ENCODE data around the gene KRTAP5-6.
A peak's percentile ranks its signal among the peaks of the same experiment; 100 is the strongest.
"Not testable (repeated sequence)": the region's sequence is repeated elsewhere in the genome, so short reads cannot be mapped to it uniquely, and the experiment has no call there.

The KRTAP5-6 gene

DNA sequence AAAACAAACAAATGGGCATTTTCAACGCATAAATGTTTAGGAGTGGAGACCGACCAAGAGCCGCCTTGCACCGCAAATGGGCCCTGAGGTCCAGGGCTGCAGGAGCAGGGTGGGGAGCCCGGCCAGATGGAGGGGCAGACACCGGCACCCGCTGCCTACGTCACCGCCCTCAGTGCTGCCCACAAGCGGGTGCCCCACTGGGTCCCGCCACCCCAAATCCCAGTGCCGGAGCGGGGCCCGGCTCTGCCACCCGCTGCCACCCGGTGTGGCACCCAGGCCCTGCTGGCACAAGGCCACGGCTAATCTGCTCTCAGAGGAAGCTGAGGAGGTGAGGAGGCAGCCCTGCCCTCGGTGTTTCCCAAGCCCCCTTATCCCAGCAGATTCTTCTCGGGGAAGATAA, 13.8 kb upstream of the KRTAP5-6 start:
- DNase-seq (ENCODE audit: extremely low read depth in 1 of 2, low read depth in 1 of 2): not testable (repeated sequence)

DNA sequence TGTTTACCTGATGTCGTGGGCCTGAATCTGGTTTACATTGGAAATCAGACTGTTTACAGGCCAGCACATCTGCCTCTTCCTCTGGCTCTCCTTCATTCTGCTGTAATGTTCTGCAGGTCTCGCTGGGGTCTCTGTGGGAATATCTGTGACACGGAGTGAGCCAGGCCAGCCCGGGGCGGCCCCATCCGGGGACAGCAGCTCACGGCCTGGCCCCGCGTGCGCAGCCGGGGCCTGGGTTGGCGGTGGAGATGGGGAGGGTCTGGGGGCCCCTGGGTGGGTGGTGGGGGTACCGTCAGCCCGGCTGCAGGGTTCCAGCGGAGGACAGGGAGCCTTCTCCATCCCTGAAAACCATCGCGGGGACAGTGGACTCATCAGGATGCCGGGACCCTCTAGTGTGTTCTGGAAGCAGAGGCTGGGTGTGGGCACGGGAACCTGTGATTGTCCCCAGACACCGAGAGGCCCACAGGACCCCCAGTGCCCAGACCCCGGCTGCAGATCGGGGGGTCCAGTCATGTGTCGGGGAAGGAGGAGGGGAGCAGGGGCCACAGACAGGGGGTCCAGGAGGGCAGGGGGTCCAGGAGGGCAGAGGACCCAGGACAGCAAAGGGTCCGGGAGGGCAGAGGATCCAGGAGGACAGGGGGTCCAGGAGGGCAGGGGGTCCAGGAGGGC, 13.0 kb upstream of the KRTAP5-6 start:
- not testable (repeated sequence) for DNase-seq (ENCODE audit: extremely low read depth in 1 of 2, low read depth in 1 of 2)

DNA sequence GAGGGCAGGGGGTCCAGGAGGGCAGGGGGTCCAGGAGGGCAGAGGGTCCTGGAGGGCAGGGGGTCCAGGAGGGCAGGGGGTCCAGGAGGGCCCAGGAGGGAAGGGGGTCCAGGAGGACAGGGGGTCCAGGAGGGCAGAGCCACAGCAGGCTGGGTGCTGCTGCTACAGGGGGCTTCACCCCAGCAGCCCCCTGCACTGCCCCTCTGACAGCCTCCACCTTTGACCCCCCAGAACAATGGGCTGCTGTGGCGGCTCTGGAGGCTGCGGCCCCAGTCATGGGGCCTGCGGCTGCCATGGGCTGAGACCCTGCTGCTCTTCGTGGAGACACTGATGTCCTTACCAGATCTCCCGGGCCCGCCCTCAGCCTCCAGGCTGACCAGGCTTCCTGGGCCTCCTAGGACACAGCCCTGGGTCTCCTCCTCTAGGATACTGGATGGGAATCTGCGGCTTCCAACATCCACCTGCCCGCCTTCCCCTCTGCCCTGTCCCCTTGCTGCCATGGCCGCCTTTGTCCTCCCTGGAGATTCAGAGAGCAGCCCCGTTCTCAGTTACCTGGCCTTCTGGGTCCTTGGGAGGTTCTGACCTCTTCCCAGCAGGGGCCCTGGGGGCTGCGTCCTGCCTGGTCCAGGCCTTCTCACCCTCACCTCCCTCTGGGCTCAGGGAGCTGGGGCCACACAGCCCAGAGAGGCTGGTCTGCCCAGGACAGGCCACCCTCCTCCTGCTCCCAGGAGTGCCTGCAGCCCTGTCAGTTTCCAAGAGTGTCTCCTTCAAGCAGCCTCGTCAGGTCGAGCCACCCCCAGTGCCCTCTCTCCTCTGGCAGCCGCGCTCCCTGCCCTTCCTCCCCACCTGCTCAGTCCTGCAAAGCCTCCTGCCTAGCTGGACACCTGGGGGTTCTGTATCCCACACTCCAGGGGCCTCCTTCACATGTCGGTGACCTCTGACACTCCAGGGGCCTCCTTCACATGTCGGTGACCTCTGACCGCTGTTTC, 11.8 kb upstream of the KRTAP5-6 start:
- not testable (repeated sequence) for DNase-seq (ENCODE audit: extremely low read depth in 1 of 2, low read depth in 1 of 2)

DNA sequence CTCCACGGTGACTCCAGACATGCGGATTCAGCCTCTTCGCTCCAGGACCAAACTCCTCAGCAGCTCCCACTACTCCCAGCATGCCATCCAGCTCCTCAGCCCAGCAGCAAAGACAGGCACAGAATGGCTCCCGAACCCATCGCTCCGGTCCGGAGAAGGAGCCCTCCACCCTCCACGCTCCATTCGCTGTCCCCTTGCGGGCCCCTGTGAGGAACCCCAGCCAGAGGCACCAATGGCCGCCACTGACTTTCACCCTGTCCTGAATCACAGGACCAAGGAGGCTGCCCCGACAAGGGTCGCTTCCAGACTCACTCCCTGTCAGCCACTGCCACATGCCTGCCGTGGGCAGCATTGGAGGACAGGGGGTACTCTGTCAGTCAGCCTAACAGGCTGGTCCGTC, 10.8 kb upstream of the KRTAP5-6 start:
- not testable (repeated sequence) for DNase-seq (ENCODE audit: extremely low read depth in 1 of 2, low read depth in 1 of 2)

DNA sequence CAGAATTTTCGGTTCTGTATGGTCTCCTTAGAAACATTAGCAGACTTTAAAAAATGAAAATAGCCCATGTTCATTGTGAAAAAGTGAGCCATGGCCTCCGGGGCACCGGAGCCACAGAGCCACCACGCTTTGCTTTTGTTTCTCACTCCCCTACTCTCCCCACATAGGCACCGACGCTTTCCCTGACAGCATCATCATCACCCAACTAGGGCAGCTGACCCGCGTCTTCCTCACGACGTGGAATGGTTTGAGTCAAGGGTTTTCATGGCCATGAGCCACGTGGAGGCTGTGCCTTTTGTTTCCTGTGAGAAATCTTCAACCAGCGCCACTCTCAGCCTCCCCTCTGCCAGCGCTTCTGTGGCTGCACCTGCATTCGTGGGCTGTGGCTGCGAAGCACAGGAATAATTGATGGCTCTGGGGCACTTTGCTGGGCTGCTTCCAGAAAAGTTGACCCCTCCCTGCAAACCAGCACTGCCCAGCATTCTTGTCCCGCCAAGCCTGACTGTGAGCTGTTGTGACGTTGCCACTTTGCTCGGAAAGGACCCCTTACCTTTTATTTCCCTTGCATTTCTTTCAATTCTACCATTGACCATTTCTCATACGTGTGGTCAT, 8.6 kb upstream of the KRTAP5-6 start:
- DNase-seq (ENCODE audit: extremely low read depth in 1 of 2, low read depth in 1 of 2): not testable (repeated sequence)

DNA sequence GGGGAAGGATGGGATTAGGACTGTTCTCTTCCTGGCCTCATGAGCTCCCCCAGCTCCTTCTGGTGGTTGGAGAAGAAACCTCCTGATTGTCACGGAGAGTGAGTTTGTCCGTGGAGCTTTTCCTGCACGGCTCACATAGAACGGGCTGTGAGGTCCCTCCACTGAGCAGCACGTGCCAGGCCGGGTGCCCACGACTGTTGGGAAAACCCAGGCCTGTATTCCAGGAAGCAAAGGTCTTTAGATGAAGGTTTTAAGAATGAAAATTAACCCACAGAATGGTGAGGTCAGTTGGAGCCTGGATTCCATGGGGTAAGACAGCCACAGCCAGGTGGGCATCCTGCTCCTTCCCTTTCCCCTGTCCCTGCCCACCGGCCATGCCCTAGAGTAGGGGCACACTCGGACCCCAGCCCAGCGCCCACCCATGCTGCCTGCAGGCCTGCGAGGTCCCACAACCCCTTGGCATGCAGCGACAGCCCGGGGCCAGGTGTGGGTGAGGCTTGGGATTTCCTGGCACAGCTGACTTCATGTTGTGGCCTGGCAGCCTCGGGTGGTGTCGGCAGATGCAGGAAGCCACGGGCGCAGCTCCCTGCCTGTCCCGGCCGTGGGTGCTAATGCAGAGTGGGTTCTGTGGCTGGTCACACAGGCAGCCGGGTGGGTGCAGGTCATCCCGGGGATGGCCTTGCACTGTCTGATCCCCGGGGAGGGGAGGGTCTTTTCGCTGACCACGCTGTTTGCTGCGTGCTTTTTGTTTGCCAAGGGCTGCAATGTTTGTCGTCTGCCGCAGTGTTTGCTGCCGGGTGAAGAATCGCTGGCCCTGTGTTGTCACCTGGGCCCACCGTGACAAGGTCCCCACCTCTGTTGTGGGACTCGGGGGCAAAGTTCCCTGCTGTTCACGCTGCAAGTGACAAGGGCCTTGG, 7.5 kb upstream of the KRTAP5-6 start:
- DNase-seq (ENCODE audit: extremely low read depth in 1 of 2, low read depth in 1 of 2): not testable (repeated sequence)

DNA sequence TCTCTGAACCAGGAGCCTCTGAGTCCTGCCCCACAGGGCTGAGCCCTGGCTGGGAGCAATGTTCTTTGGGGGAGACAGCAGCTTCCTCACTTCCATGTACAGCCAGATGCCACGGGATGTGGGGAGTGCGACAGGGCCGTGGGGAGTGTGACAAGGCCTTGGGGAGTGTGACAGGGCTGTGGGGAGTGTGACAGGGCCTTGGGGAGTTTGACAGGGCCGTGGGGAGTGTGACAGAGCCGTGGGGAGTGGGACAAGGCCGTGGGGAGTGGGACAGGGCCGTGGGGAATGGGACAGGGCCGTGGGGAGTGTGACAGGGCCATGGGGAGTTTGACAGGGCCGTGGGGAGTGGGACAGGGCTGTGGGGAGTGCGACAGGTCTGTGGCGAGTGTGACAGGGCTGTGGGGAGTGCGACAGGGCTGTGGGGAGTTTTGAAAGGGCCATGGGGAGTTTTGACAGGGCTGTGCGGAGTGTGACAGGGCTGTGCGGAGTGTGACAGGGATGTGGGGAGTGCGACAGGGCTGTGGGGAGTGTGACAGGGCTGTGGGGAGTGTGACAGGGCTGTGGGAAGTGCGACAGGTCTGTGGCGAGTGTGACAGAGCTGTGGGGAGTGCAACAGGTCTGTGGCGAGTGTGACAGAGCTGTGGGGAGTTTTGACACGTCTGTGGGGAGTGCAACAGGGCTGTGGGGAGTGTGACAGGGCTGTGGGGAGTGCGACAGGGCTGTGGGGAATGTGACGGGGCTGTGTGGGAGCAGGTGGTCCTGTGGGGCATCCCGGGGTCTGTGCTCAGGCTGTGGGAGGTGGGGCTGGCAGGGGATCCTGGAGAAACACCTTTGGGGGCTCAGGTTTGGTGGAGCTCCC, 6.6 kb upstream of the KRTAP5-6 start:
- no peak for DNase-seq (ENCODE audit: extremely low read depth in 1 of 2, low read depth in 1 of 2)

DNA sequence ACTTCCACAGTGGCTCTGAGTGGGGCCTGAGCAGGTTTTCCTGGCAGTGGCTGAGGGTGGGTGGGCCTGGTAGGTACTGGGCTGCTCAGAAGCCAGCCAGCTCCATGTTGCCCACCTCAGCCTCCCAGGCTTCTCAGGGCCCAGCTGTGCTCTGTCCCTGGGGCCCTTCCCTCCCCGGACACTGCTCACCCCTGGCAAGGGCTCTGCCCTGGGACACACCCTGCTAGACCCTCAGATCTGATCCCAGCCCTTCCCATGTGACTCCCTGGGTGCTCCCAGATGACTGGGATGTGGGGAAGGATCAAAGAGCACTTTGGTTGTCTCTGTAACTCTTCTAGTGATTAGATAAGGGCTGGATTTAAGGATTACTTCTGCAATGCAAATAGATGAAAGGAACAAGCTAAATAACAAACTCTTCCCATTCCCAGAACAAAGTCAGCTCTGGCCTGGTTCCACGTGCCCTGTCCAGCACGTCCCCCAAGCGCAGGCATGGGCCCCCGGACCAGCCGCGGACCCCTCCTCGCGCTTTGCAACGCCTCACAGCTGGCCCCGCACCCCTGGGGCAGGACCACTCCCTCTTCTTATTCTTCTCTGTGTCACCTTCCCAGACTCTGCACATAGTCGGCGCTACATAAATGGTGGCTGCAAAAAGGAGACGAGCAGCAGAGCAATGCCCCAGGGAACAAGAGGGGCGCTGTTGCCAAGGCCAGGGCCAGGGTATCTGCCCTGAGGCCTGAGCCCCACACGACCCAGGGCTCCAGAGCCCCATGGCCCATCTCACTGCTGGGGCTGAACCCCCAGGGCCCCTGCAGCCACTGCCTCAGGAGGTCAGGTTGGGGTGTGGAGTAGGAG, 5.7 kb upstream of the KRTAP5-6 start:
- no peak for DNase-seq (ENCODE audit: extremely low read depth in 1 of 2, low read depth in 1 of 2)

DNA sequence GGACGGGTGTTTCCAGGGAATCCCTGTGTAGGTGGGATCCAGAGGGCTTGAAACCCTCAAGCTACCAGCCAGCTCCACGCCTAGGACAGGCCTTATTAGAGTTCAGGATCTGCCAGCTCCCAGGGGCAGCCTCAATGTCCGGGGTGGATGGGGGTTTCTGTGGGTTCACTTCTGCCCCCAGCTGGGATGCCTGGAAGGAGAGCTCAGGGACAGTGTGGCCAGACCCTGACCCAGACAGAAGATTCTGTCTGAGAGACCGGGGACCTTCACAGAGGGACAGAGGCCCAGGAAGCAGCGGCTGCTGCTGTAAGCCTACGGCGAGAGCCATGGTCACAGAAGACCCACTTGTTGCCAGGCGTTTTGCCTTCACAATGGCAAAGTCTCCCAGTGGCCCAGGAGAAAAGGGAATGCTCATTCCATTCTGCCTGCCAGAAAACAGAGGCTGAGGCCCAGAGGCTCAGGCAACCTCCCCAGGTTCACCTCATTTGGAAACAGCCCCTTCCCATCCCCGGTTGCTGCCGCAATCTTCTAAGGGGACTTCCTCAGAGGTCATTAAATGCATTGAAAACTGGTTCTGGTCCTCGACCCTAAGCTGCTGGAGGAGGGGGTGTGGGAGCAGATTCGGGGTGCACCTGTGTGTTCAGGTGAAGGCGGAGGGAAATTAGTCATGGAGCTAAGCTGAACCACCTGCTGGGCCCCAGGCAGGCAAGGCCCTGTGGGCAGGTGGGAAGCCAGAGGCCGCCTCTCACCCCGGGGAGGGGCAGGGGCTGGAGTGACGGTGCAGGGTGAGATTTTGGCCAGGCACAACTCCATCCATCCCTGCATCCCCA, 4.9 kb upstream of the KRTAP5-6 start:
- no peak for DNase-seq (ENCODE audit: extremely low read depth in 1 of 2, low read depth in 1 of 2)

DNA sequence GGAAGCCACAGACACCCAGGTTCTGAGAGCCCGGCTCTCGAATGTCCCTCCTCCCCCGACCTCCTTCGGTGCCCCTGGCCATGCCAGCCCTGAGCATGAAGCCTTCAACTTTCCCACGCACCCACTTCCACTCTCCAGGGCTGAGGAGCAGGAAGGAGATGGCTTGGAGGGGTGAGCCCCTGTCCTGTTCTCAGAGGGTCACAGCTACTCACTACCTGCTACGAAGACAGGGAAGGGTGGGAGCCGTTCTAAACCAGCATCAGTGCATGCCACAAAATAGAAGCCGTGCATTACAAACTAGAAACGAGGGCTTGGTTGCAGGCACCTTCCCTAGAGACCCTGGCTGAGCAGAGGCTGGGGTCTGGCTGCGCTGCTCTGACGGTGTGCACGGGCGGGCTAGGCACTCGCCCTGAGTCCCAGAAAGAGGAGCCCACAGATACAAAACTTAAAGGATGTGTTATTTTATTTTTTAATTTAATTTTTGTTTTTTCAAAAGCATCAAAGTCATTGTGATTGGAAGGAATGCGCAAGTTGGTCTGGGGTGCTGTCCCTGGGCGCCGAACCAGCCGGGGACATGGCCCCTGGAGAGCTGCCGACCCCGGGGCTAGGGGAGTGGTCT, 4.2 kb upstream of the KRTAP5-6 start:
- DNase-seq (ENCODE audit: extremely low read depth in 1 of 2, low read depth in 1 of 2): no peak

DNA sequence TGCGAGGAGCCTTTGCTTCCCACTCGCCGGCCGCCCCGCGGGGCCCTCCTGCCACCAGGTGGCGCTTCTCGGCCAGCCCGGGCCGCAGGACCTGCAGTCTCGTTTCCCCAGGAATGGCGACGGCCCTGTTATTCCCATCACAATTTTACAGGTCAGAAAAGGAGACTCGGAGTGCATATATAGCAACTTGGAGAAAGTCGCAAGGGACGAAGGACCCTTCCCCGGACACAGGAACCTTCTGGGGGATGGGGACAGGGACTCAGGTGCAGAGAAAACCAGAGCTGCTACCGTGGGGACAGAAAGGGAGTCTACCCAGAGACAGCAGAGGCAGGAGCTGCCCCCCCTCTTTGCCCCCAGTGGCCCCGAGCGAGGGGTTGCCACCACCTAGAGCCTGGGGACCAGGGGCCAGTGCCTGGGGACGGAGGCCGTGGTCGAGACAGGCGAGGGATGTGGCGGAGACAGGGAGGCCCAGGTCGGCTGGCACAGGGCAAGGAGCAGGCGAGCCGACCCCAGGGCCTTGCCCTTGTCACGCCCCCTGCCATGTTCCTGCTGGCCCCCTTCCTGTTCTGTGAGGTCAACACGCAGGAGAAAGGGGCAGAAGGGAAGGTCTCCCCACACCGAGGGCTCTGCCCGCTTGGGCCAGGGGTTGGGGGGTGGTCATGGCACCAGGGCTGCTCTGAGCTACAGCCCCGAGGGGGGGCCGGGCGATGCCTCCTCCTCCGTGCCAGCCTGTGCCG, 3.5 kb upstream of the KRTAP5-6 start:
- peak; percentile 14 to 68 for DNase-seq (ENCODE audit: extremely low read depth in 1 of 2, low read depth in 1 of 2)

DNA sequence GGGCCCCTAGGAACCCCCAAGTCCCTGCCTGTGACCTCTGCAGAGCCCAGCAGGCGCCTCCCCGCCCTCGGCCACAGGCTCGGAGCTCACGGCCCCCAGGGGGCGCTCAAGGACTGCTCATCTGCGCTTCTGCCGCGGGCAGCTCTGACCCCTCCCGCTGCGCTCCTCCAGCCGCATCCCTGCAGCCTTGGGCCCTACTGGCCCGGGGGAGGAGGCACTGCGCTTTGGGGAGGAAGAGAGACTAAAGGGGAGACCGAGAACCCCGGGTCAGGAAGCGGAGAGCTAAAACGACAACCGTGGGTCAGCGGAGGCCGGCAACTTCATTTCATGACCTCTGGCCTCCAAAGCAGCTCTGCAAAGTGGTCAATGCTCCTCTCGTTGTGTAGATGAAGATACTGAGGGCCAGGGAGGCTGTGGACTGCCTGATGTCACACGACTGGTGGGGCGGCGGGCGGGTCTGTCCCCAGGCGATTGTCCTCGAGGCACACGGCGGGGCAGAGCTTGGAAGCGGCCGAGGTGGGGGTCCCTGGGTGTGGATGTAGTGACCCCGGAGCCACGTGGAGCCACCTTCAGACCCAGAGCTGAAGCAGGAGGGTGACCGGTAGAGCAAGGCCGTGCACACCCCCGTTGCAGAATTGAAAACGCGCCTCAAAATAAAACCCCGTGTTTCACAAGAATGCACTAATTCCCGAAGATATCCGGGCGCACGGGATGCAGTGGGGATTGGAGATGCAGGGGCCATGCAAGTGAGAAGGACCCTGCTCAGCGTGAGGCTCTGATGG, 2.7 kb upstream of the KRTAP5-6 start:
- DNase-seq (ENCODE audit: extremely low read depth in 1 of 2, low read depth in 1 of 2): peak; percentile 51 to 75

DNA sequence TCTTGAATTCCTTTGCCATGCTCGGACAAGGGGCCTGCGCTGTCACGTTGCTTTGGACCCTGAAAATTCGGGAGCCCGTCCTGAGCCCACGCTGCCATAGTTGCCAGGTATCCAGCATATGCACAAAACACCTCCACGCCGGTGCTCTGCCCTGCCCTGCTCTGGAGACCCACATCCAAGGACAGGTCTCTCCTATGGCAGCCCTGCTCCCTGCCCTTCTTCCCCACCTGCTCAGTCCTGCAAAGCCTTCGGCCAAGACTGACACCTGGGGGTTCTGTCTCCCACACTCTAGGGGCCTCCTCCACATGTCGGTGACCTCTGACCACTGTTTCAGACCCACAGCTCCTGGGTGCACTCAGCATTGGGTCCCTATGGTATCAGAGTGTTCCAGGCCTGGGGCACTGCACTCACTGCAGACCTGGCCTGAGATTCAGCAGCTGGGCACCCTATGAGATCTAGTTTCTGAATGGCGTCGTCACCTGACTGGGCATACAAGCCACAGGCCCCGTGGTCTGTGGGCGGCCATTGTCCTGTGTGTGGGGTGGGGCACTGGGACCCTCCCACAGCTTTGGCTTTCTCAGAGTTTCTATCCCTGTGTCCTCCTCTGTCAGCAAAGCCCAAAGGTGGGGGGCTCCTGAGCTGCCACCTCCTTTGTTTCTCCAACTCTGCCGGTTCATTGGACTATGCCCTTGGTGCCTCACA, 2.0 kb upstream of the KRTAP5-6 start:
- DNase-seq (ENCODE audit: extremely low read depth in 1 of 2, low read depth in 1 of 2): no peak

DNA sequence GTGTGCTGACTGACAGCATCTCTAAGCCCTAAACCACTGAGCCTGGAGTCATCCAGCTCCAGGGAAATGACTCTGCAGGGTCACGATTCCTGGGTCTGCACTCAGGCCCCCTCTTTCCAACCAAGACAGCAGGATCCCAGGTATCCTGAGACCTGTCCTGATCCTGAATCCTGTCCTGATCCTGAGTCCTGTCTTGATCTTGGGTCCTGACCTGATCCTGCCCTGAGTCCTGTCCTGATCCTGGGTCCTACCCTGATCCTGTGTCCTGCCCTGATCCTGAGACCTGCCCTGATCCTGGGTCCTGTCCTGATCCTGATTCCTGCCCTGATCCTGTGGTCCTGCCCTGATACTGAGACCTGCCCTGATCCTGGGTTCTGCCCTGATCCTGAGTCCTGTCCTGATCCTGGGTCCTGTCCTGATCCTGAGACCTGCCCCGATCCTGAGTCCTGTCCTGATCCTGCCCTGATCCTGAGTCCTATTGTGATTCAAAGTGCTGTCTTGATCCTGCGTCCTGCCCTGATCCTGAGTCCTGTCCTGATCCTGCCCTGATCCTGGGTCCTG, 1.4 kb upstream of the KRTAP5-6 start:
- no peak for DNase-seq (ENCODE audit: extremely low read depth in 1 of 2, low read depth in 1 of 2)

DNA sequence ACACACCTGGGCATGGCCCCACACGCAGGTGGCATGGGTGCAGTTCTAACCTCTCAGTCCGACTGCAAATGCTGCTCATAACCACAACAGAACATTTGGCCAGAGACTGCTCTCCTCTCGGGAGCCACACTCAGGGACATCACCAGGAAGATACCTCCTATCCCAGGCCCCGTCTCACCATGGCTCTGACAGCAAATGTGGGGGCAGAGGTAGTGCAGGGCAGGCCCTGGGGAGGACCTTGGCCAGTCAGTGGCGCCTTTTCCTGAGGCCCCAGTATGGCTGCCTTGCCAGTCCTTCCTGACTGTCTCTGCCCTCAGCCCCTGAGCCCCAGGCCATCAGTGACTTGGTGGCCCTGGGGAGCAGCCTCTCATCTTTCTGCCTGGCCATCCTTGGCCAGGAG, 2.8 kb downstream of the KRTAP5-6 start:
- no peak for DNase-seq (ENCODE audit: extremely low read depth in 1 of 2, low read depth in 1 of 2)

Measured in activated CD8-positive, alpha-beta memory T cell treated with anti-CD3 and anti-CD28 coated beads for 1 hour (primary cell).